Duodenal mucosa (tissue), 2 donors: ENCODE results near the gene SELP.

Experiments
- H3K27ac ChIP-seq: one replicate; pipeline ENCODE4 v1.7.0; 2013; ENCODE audit warnings: low read depth, low read length
- H3K27me3 ChIP-seq, 2 donors: one replicate each; pipeline ENCODE4 v1.7.0; 2013; ENCODE audit warnings: low read length in 2 of 2, control low read depth in 1 of 2; ENCODE audit not compliant: insufficient read depth in 2 of 2, control insufficient read depth in 1 of 2
- H3K36me3 ChIP-seq, 2 donors: one replicate each; pipeline ENCODE4 v1.7.0; 2013; ENCODE audit warnings: low read length in 2 of 2, control low read depth in 1 of 2; ENCODE audit not compliant: insufficient read depth in 2 of 2, control insufficient read depth in 1 of 2
- H3K4me1 ChIP-seq, 2 donors: one replicate each; pipeline ENCODE4 v1.7.0; 2013; ENCODE audit warnings: low read length in 2 of 2, control low read depth in 1 of 2; ENCODE audit not compliant: insufficient read depth in 2 of 2, control insufficient read depth in 1 of 2
- H3K4me3 ChIP-seq, 2 donors: one replicate each; pipeline ENCODE4 v1.7.0; 2013; ENCODE audit warnings: low read length in 2 of 2, low read depth in 1 of 2
- H3K9ac ChIP-seq, 2 donors: one replicate each; pipeline ENCODE4 v1.7.0; 2013; ENCODE audit warnings: low read length in 2 of 2, low read depth in 1 of 2
- H3K9me3 ChIP-seq, 2 donors: one replicate each; pipeline ENCODE4 v1.7.0; 2013; ENCODE audit warnings: low read length in 2 of 2, control low read depth in 1 of 2; ENCODE audit not compliant: control insufficient read depth in 1 of 2

Gene SELP

GRCh38 chr1:169653873-169654272, 23.9 kb upstream of the SELP start:
- H3K4me1 ChIP-seq: no peaks in the 10 kb centered on the region
- no peak overlapping the region for H3K9ac ChIP-seq
- H3K27ac ChIP-seq: no peak overlapping the region
- H3K36me3 ChIP-seq: no peaks in the 10 kb centered on the region
- H3K4me3 ChIP-seq: no peak overlapping the region
- no peaks in the 10 kb centered on the region for H3K9me3 ChIP-seq
- H3K27me3 ChIP-seq: no peaks in the 10 kb centered on the region

GRCh38 chr1:169651035-169651434, 21.1 kb upstream of the SELP start:
- no peak overlapping the region for H3K9ac ChIP-seq
- no peaks in the 10 kb centered on the region for H3K27me3 ChIP-seq
- H3K36me3 ChIP-seq: no peaks in the 10 kb centered on the region
- no peak overlapping the region for H3K4me3 ChIP-seq
- no peaks in the 10 kb centered on the region for H3K4me1 ChIP-seq
- no peak overlapping the region for H3K27ac ChIP-seq
- H3K9me3 ChIP-seq: no peaks in the 10 kb centered on the region

GRCh38 chr1:169650551-169650950, 20.6 kb upstream of the SELP start:
- H3K27ac ChIP-seq: no peak overlapping the region
- H3K36me3 ChIP-seq: no peaks in the 10 kb centered on the region
- no peaks in the 10 kb centered on the region for H3K4me1 ChIP-seq
- no peak overlapping the region for H3K9ac ChIP-seq
- no peak overlapping the region for H3K4me3 ChIP-seq
- H3K9me3 ChIP-seq: no peaks in the 10 kb centered on the region
- no peaks in the 10 kb centered on the region for H3K27me3 ChIP-seq

- no peaks in the 10 kb centered on the region for H3K36me3 ChIP-seq
- H3K9me3 ChIP-seq: no peaks in the 10 kb centered on the region
- peaks cover 0 to 2% of the 10 kb centered on the region in 2 donors for H3K27me3 ChIP-seq
- no peak overlapping the region for H3K4me3 ChIP-seq
- H3K9ac ChIP-seq: no peak overlapping the region
- no peaks in the 10 kb centered on the region for H3K4me1 ChIP-seq
- H3K27ac ChIP-seq: no peak overlapping the region
These were observed 18.8 kb upstream of the SELP start for GRCh38 chr1:169648709-169649108.

- Histone ChIP-seq H3K4me3 (no peak overlapping the region), H3K9ac (no peak overlapping the region), H3K36me3 (no peaks in the 10 kb centered on the region), H3K27me3 (peaks cover 0 to 2% of the 10 kb centered on the region in 2 donors), H3K9me3 (no peaks in the 10 kb centered on the region), H3K4me1 (no peaks in the 10 kb centered on the region), H3K27ac (no peak overlapping the region)
These were observed 18.3 kb upstream of the SELP start for GRCh38 chr1:169648187-169648586.

- no peaks in the 10 kb centered on the region for H3K36me3 ChIP-seq
- peaks cover 0 to 2% of the 10 kb centered on the region in 2 donors for H3K27me3 ChIP-seq
- H3K4me1 ChIP-seq: no peaks in the 10 kb centered on the region
- H3K4me3 ChIP-seq: no peak overlapping the region
- H3K9me3 ChIP-seq: no peaks in the 10 kb centered on the region
- no peak overlapping the region for H3K9ac ChIP-seq
- H3K27ac ChIP-seq: no peak overlapping the region
These were observed 17.6 kb upstream of the SELP start for GRCh38 chr1:169647512-169647911.

- no peak overlapping the region for H3K9ac ChIP-seq
- H3K4me1 ChIP-seq: no peaks in the 10 kb centered on the region
- no peak overlapping the region for H3K27ac ChIP-seq
- peaks cover 0 to 2% of the 10 kb centered on the region in 2 donors for H3K27me3 ChIP-seq
- H3K4me3 ChIP-seq: no peak overlapping the region
- no peaks in the 10 kb centered on the region for H3K9me3 ChIP-seq
- no peaks in the 10 kb centered on the region for H3K36me3 ChIP-seq
These were observed 14.4 kb upstream of the SELP start for GRCh38 chr1:169644297-169644696.

- Histone ChIP-seq H3K4me3 (no peak overlapping the region), H3K9ac (no peak overlapping the region), H3K36me3 (no peaks in the 10 kb centered on the region), H3K9me3 (peaks cover 10 to 19% of the 10 kb centered on the region in 2 donors), H3K4me1 (no peaks in the 10 kb centered on the region), H3K27me3 (no peaks in the 10 kb centered on the region), H3K27ac (no peak overlapping the region)
These were observed 5.0 kb upstream of the SELP start for GRCh38 chr1:169634877-169635276.

GRCh38 chr1:169634145-169634544, 4.2 kb upstream of the SELP start:
- Histone ChIP-seq H3K27me3 (no peaks in the 10 kb centered on the region), H3K4me3 (no peak overlapping the region), H3K36me3 (no peaks in the 10 kb centered on the region), H3K4me1 (no peaks in the 10 kb centered on the region), H3K9ac (no peak overlapping the region), H3K9me3 (peaks cover 10 to 19% of the 10 kb centered on the region in 2 donors), H3K27ac (no peak overlapping the region)

- Histone ChIP-seq H3K4me1 (no peaks in the 10 kb centered on the region), H3K27ac (no peak overlapping the region), H3K9ac (no peak overlapping the region), H3K9me3 (peaks cover 10 to 19% of the 10 kb centered on the region in 2 donors), H3K27me3 (no peaks in the 10 kb centered on the region), H3K4me3 (no peak overlapping the region), H3K36me3 (no peaks in the 10 kb centered on the region)
These were observed 1.3 kb upstream of the SELP start for GRCh38 chr1:169631249-169631648.

- Histone ChIP-seq H3K4me3 (no peak overlapping the region), H3K9me3 (no peaks in the 10 kb centered on the region), H3K4me1 (no peaks in the 10 kb centered on the region), H3K9ac (no peak overlapping the region), H3K36me3 (no peaks in the 10 kb centered on the region), H3K27ac (no peak overlapping the region), H3K27me3 (no peaks in the 10 kb centered on the region)
These were observed 5.0 kb downstream of the SELP start for GRCh38 chr1:169624912-169625311.
